Measurements from ENCODE around the gene WDR70.

- TF ChIP-seq POLR2A (IDR thresholded peaks at IDR 0.05), result no peak
- no peak for TF ChIP-seq CTCF (IDR thresholded peaks at IDR 0.05)
These were observed 324.7 kb downstream of the WDR70 start for GRCh38 chr5:37703841-37704241.
